HT1080 (cell line): ENCODE measurements around the gene SGSM1. TPM values are rescaled to one million over a fixed set of nuclear protein-coding genes. Genes with fewer than 3 reads are reported as not detected.
"Not testable (repeated sequence)": the region's sequence is repeated elsewhere in the genome, so short reads cannot be mapped to it uniquely, and the experiment has no call there.

Experiments
- DNase-seq: peaks from one replicate; pipeline ENCODE4 v3.0.0-alpha.2; 2015; ENCODE audit warnings: low read depth
- total RNA-seq: library from RNA; depleted of rRNA; stranded (reverse); fragments of >200 nt; shearing (Covaris generic); gene quantifications from 2 replicates; pipeline ENCODE4 v1.2.3, GENCODE V29; 2014

SGSM1 gene
- total RNA-seq, 1 experiment from 2014 or later, result not detected

GRCh38 chr22:24894220-24894975 lies 88.4 kb downstream of the SGSM1 start:
- DNase-seq, result peak; percentile 94

- peak; percentile 62 for DNase-seq
Measured at GRCh38 chr22:24894998-24895397, 89.0 kb downstream of the SGSM1 start.

GRCh38 chr22:24901448-24901847 lies 95.4 kb downstream of the SGSM1 start:
- no peak for DNase-seq

DNA sequence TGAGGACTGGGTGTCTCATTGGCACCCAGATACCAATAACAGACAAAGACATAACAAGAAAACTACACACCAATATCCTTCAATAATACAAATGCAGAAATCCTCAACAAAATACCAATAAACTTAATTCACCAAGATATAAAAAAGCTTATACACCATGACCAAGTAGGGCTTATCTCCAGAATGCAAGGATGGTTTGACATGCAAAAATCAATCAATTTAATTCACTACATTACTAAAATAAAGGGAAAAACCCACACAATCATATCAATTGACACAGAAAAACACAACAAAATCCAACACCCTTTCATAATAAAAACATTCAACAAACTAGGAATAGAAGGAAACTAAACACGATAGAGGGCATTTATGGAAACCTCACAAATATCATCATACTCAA lies 99.9 kb downstream of the SGSM1 start:
- no peak for DNase-seq

GRCh38 chr22:24907101-24907500 lies 101.1 kb downstream of the SGSM1 start:
- not testable (repeated sequence) for DNase-seq

GRCh38 chr22:24920029-24920428 lies 114.0 kb downstream of the SGSM1 start:
- no peak for DNase-seq

DNA sequence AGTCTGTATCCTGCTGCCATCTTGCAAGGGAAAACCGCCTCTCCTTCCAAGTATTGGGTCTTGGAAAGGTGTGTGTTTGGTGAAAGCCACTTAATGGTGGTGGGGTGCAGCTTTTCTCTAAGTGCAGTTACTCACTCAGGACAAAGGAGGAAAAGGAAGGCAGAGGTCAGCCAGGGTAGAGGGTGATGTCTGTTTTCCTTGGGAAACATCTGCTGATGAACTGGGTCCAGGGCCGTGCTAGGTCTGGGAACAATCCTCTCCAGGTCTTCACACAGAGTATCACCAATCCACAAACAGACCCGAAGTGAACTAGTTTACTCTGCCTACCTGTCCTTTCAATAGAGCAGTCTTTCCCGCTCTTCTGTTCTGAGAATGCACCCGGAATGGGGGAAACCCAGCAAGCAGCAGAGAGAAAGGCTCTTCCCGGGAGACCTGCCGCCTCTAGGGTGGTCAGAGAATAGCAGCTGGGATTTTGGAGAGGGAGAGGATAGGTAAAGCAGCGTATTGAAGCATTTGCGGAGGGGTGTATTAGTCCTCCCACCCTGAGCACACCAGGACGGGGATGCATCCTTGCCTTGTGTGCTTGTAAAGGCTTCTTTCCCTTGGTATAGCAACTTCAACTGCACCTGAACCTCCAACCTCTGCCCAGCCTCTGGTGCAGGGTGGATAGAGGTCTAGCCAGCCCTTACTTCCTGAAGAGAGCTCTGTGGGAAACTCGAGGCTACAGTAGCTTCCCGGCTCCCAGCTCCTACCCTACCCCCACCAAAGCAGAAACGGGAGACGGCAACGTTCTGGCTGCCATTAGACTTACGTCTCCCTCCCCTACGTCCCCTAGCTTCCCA lies 119.8 kb downstream of the SGSM1 start:
- DNase-seq, result no peak

- DNase-seq, result no peak
Measured at GRCh38 chr22:24926428-24926725, 120.4 kb downstream of the SGSM1 start.

GRCh38 chr22:24926849-24927579 lies 121.0 kb downstream of the SGSM1 start:
- DNase-seq, result no peak

DNA sequence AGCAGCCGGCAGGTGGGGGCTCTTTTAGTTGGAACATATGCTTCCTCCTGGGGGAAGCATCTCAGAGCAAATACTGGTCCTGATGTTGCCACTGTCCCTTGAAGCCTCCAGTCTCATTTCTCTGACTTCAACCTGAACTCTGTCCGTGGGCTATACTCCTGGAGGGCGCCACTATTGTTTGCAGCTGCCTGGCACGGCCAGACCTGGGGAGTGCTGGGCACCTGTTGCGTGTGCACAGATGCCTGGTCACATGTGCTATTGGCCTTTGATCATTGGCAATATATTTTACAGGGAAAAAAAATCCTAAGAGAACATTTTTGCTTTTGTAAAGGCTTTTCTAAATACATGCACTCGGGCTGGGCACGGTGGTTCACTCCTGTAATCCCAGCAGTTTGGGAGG lies 122.3 kb downstream of the SGSM1 start:
- DNase-seq, result no peak

DNA sequence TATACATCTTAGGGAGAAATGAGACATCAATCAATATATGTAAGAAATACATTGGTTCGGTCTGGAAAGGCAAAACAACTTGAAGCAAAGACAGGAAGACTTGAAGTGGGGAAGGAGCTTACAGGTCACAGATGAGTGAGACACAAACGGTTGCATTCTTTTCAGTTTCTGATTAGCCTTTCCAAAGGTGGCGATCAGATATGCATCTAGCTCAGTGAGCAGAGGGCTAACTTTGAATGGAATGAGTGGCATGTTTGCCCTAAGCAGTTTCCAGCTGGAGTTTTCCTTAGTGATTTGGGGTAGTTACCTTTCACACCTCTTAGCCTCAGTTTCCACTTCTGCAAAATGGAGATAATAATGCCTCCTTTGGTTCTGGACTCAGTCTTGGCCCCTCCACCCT lies 124.7 kb downstream of the SGSM1 start:
- no peak for DNase-seq

GRCh38 chr22:24935771-24936483 lies 129.9 kb downstream of the SGSM1 start:
- DNase-seq, result no peak

- DNase-seq, result peak; percentile 42
Measured at GRCh38 chr22:24937114-24937513, 131.1 kb downstream of the SGSM1 start.

DNA sequence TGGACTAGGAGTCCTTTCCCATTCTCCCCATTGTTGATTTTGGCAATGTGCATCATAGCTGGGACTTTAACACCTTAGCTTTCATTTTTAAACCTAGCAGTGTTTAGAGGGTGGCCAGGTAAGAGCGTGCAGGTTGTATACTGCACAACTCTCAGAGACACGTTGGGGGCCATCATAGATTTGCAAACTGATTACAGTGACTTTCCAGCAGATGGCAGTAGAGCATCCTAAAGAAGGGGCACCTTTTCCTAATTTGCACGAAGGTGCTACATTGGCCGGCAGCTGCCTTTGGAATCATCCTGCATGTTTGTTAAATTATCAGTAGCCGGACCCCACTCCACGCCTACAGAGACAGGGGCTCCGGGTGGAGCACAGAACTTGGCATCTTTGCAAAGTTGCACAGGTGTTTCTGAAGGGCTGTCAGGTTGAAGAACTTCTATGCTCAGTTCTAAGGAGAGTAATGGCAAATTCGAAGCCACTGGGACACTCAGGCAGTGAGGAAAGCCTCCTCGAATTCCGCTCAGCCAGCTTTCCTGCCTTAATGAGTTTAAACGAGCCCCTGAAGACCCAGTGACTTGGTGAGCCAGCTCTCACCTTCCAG lies 132.8 kb downstream of the SGSM1 start:
- peak; percentile 38 for DNase-seq

DNA sequence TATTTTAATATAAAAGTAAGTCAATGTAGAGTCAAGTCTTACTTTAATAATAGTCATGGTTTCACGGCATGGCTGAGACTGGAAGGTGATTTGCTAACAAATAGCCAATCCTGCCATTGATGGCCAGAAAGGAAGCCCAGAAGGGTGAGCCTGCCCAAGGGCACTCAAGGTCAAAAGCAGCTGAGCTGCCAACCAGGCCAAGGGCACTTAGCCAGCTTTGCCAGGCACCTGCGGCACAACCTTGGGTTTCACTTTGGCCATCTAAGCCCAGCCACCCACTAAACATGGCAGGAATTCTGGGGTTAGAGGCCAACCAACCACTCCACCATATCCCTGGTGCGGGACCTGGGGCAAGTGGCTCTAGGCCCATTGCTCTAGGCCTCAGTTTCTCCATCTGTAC lies 136.3 kb downstream of the SGSM1 start:
- no peak for DNase-seq

GRCh38 chr22:24944217-24944937 lies 138.4 kb downstream of the SGSM1 start:
- no peak for DNase-seq

GRCh38 chr22:24945430-24945829 lies 139.4 kb downstream of the SGSM1 start:
- DNase-seq, result no peak

DNA sequence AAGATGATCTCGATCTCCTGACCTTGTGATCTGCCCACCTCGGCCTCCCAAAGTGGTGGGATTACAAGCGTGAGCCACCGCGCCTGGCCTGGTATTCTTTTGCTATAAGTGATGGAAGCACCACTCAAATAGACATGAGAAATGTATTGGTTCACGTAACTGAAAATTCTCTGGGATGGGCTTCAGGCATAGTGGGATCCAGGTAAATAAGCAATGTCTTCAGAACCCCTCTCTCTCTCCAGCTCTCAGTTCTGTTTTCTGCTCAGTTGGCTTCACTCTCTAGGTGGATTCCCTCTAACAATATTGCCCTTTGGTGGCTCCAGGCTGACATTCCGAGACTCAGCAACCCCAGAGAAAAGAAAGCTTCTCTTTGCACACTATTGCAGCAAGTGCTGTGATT lies 141.4 kb downstream of the SGSM1 start:
- no peak for DNase-seq

DNA sequence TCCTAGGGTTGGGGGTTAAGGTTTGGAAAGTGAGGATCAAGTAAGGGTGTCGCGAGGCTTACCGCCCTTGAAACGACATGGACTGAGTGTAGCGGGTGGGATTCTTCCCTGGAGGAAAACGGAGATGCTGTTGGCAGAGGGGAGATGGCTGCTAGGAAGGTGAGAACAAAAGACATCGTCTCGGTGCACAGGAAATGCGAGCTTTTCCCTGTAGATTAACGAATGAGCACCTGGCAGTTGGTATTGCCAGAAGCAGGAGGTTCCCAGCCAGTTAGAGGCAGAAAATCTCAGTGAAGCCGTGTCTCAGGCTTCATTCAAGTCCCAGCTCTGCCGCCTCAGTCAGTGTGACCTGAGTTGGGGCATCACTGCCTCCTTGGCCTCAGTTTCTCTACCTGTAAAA lies 141.9 kb downstream of the SGSM1 start:
- no peak for DNase-seq
